ENCODE data around the gene TBCE.
"Not testable (repeated sequence)": the region's sequence is repeated elsewhere in the genome, so short reads cannot be mapped to it uniquely, and the experiment has no call there.

The TBCE gene

GRCh38 chr1:235455823-235456222 is 88.6 kb downstream of the TBCE start:
- DNase-seq (ENCODE audit: low read depth) = no peak

GRCh38 chr1:235457856-235458255 is 90.6 kb downstream of the TBCE start:
- DNase-seq (ENCODE audit: low read depth) = not testable (repeated sequence)

GRCh38 chr1:235460770-235461169 is 93.5 kb downstream of the TBCE start:
- no peak for DNase-seq (ENCODE audit: low read depth)

GRCh38 chr1:235461954-235462353 is 94.7 kb downstream of the TBCE start:
- no peak for DNase-seq (ENCODE audit: low read depth)

- DNase-seq (ENCODE audit: low read depth) = not testable (repeated sequence)
These were observed 95.6 kb downstream of the TBCE start for GRCh38 chr1:235462832-235463231.

GRCh38 chr1:235465066-235465465 is 97.8 kb downstream of the TBCE start:
- DNase-seq (ENCODE audit: low read depth) = no peak

- DNase-seq (ENCODE audit: low read depth) = no peak
These were observed 100.8 kb downstream of the TBCE start for GRCh38 chr1:235468004-235468403.

- no peak for DNase-seq (ENCODE audit: low read depth)
These were observed 101.7 kb downstream of the TBCE start for GRCh38 chr1:235468970-235469369.

- not testable (repeated sequence) for DNase-seq (ENCODE audit: low read depth)
These were observed 102.7 kb downstream of the TBCE start for GRCh38 chr1:235469897-235470296.

- no peak for DNase-seq (ENCODE audit: low read depth)
These were observed 103.7 kb downstream of the TBCE start for GRCh38 chr1:235470741-235471439.

GRCh38 chr1:235473806-235474205 is 106.6 kb downstream of the TBCE start:
- no peak for DNase-seq (ENCODE audit: low read depth)

GRCh38 chr1:235483090-235483489 is 115.9 kb downstream of the TBCE start:
- no peak for DNase-seq (ENCODE audit: low read depth)

GRCh38 chr1:235485558-235485957 is 118.3 kb downstream of the TBCE start:
- no peak for DNase-seq (ENCODE audit: low read depth)

- no peak for DNase-seq (ENCODE audit: low read depth)
These were observed 119.1 kb downstream of the TBCE start for GRCh38 chr1:235486321-235486720.

GRCh38 chr1:235491644-235492043 is 124.4 kb downstream of the TBCE start:
- DNase-seq (ENCODE audit: low read depth) = no peak

- no peak for DNase-seq (ENCODE audit: low read depth)
These were observed 127.3 kb downstream of the TBCE start for GRCh38 chr1:235494531-235494930.

GRCh38 chr1:235495030-235495429 is 127.8 kb downstream of the TBCE start:
- DNase-seq (ENCODE audit: low read depth) = no peak

GRCh38 chr1:235495551-235495950 is 128.3 kb downstream of the TBCE start:
- DNase-seq (ENCODE audit: low read depth) = no peak

- no peak for DNase-seq (ENCODE audit: low read depth)
These were observed 133.8 kb downstream of the TBCE start for GRCh38 chr1:235500971-235501540.
